DOHH2 (cell line): ENCODE results near the gene CCDC134.
A peak's percentile ranks its signal among the peaks of the same experiment; 100 is the strongest.

Source experiments
- H3F3A ChIP-seq: fragments of 200-600 bp; sonication (generic), shearing (Covaris generic); 2 replicates; pipeline ENCODE4 v1.6.0; 2016; ENCODE audit warnings: antibody characterized with exemption, mild to moderate bottlenecking; ENCODE audit not compliant: control insufficient read depth, insufficient read depth
- H3K27ac ChIP-seq: fragments of 200-600 bp; sonication (generic); 2 replicates; pipeline ENCODE4 v1.5.1; 2014; ENCODE audit warnings: low read depth, mild to moderate bottlenecking, low read length, moderate library complexity
- H3K27me3 ChIP-seq: fragments of 200-600 bp; sonication (generic); 2 replicates; pipeline ENCODE4 v1.6.1; 2014; ENCODE audit warnings: mild to moderate bottlenecking, low read length, mixed read lengths; ENCODE audit not compliant: control insufficient read depth
- H3K36me3 ChIP-seq: fragments of 200-600 bp; sonication (generic); 2 replicates; pipeline ENCODE4 v1.6.1; 2014; ENCODE audit warnings: mild to moderate bottlenecking, low read length, moderate library complexity, mixed read lengths; ENCODE audit not compliant: control insufficient read depth
- H3K4me1 ChIP-seq: fragments of 200-600 bp; sonication (generic); 2 replicates; pipeline ENCODE4 v1.6.1; 2014; ENCODE audit warnings: mild to moderate bottlenecking, low read length, mixed read lengths; ENCODE audit not compliant: control insufficient read depth
- H3K4me2 ChIP-seq: fragments of 200-600 bp; sonication (generic); 2 replicates; pipeline ENCODE4 v1.6.0; 2014; ENCODE audit warnings: mild to moderate bottlenecking, low read length, moderate library complexity
- H3K4me3 ChIP-seq: fragments of 200-600 bp; sonication (generic); 2 replicates; pipeline ENCODE4 v1.5.1; 2014; ENCODE audit warnings: mild to moderate bottlenecking, low read length, mixed read lengths
- H3K79me2 ChIP-seq: fragments of 200-600 bp; sonication (generic); 2 replicates; pipeline ENCODE4 v1.6.1; 2014; ENCODE audit warnings: mild to moderate bottlenecking, low read length, mixed read lengths; ENCODE audit not compliant: control insufficient read depth
- H3K9me2 ChIP-seq: fragments of 200-600 bp; sonication (generic); replicated peaks from 2 replicates; pipeline ENCODE4 v1.6.1; 2014; ENCODE audit warnings: mild to moderate bottlenecking, low read length, mixed read lengths; ENCODE audit not compliant: control insufficient read depth
- H3K9me3 ChIP-seq: fragments of 200-600 bp; sonication (generic); 2 replicates; pipeline ENCODE4 v1.6.1; 2014; ENCODE audit warnings: antibody characterized with exemption, low read length, mixed read lengths; ENCODE audit not compliant: control insufficient read depth, insufficient read depth
- H4K20me1 ChIP-seq: fragments of 200-600 bp; sonication (generic); 2 replicates; pipeline ENCODE4 v1.6.0; 2014; ENCODE audit warnings: low read depth, mild to moderate bottlenecking, antibody characterized with exemption, low read length, moderate library complexity; ENCODE audit not compliant: control insufficient read depth, insufficient read depth
- EZH2phosphoT487 ChIP-seq: fragments of 200-600 bp; sonication (generic); IDR thresholded peaks from 2 replicates; pipeline ENCODE4 v1.6.1; 2017; ENCODE audit warnings: borderline replicate concordance, mild to moderate bottlenecking, antibody characterized with exemption, low read length, moderate library complexity, mixed read lengths
- TF ChIP-seq, protein P1 (sequence below): fragments of 200-600 bp; sonication (generic); IDR thresholded peaks from one replicate; pipeline ENCODE4 v1.5.1; 2014; ENCODE audit warnings: antibody characterized with exemption, mild to moderate bottlenecking, low read depth, low read length; ENCODE audit not compliant: poor library complexity, severe bottlenecking

The CCDC134 gene

GRCh38 chr22:41857860-41858199 is 57.4 kb downstream of the CCDC134 start:
- H4K20me1 ChIP-seq: peaks cover 4% of the 10 kb centered on the region; the same call in 1 of the 2 replicates

GRCh38 chr22:41862160-41862529 is 61.7 kb downstream of the CCDC134 start:
- H3K9me3 ChIP-seq: no peaks in the 10 kb centered on the region
- peaks cover 84% of the 10 kb centered on the region for H3K4me1 ChIP-seq
- TF ChIP-seq EZH2phosphoT487: no peak
- TF ChIP-seq, protein P1, sequence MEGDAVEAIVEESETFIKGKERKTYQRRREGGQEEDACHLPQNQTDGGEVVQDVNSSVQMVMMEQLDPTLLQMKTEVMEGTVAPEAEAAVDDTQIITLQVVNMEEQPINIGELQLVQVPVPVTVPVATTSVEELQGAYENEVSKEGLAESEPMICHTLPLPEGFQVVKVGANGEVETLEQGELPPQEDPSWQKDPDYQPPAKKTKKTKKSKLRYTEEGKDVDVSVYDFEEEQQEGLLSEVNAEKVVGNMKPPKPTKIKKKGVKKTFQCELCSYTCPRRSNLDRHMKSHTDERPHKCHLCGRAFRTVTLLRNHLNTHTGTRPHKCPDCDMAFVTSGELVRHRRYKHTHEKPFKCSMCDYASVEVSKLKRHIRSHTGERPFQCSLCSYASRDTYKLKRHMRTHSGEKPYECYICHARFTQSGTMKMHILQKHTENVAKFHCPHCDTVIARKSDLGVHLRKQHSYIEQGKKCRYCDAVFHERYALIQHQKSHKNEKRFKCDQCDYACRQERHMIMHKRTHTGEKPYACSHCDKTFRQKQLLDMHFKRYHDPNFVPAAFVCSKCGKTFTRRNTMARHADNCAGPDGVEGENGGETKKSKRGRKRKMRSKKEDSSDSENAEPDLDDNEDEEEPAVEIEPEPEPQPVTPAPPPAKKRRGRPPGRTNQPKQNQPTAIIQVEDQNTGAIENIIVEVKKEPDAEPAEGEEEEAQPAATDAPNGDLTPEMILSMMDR: no peak
- peaks cover 48% of the 10 kb centered on the region for H3F3A ChIP-seq
- no peaks in the 10 kb centered on the region for H3K27me3 ChIP-seq
- H3K4me2 ChIP-seq: peak overlapping the region; percentile 81
- peaks cover 9% of the 10 kb centered on the region for H4K20me1 ChIP-seq
- peak overlapping the region; percentile 91 for H3K27ac ChIP-seq
- H3K36me3 ChIP-seq: peaks cover 64% of the 10 kb centered on the region
- H3K9me2 ChIP-seq: no peaks in the 10 kb centered on the region
- peaks cover 90% of the 10 kb centered on the region for H3K79me2 ChIP-seq
- peak overlapping the region; percentile 65 for H3K4me3 ChIP-seq

More at GRCh38 chr22:41857860-41858199, 57.4 kb downstream of the CCDC134 start:
- no peak for TF ChIP-seq EZH2phosphoT487
- TF ChIP-seq, protein P1: peak; percentile 5
- Histone ChIP-seq H3K9me3 (no peaks in the 10 kb centered on the region), H3K9me2 (no peaks in the 10 kb centered on the region), H3F3A (peaks cover 70% of the 10 kb centered on the region), H3K4me1 (peaks cover 97% of the 10 kb centered on the region), H3K4me2 (peak overlapping the region; percentile 81), H3K36me3 (peaks cover 52% of the 10 kb centered on the region), H3K4me3 (peak overlapping the region; percentile 36), H3K79me2 (peaks cover 92% of the 10 kb centered on the region), H3K27me3 (no peaks in the 10 kb centered on the region), H3K27ac (peak overlapping the region; percentile 91)

DNA sequence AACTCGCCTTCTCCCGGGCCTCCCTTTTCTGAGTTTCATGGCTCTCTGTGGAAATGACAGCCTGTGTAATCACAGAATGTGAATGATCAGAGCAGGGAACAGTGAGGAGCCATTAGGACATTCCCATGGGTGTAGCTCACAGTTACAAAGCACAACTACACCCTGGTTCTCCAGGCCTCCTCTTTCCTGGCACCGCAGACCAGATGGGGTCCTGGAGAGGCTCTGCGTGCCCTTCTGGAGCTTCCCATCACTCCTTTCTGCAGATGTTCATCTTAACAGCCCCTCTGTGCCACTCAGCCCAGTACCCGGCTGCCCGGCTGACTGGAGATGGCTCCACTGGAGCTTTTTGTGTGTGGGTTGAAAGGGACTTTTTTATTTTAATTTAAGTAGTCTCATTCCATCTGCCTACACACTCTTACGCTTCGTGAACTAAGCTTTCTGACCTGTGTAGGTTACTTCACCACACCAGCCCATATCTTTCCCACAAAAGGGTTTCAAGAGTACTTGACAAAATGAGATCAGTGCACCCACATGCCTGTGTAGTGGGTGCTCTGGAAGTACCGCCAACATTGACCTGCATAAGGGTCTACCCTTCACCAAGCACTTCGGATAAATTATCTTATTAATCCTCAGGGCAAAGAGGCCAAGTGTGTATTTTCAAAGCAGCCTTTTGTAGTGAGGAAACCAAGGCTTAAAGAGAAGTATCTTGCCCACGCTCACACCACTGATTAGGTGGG is 62.2 kb downstream of the CCDC134 start:
- Histone ChIP-seq H3K79me2 (peaks cover 87% of the 10 kb centered on the region), H4K20me1 (peaks cover 9% of the 10 kb centered on the region), H3K4me2 (peak overlapping the region; percentile 81), H3K4me1 (peaks cover 78% of the 10 kb centered on the region), H3K9me3 (no peaks in the 10 kb centered on the region), H3K27me3 (no peaks in the 10 kb centered on the region), H3K9me2 (no peaks in the 10 kb centered on the region), H3K4me3 (peak overlapping the region; percentile 65), H3F3A (peaks cover 44% of the 10 kb centered on the region), H3K36me3 (peaks cover 64% of the 10 kb centered on the region), H3K27ac (peak overlapping the region; percentile 91)
- TF ChIP-seq EZH2phosphoT487: no peak
- TF ChIP-seq, protein P1: no peak
